Measurements from ENCODE around the gene DMXL1.

Gene DMXL1

GRCh38 chr5:119268387-119269060 lies 197.6 kb downstream of the DMXL1 start (continued):
- TF ChIP-seq ZFP69B (tag by site-specific recombination; IDR thresholded peaks at IDR 0.05) (peak; percentile 54; the same call in 1 of the 2 replicates), ZNF404 (tag by site-specific recombination; IDR thresholded peaks at IDR 0.05) (no peak), ZNF37A (tag by site-specific recombination; IDR thresholded peaks at IDR 0.05) (no peak), ZNF416 (tag by site-specific recombination; IDR thresholded peaks at IDR 0.05) (no peak), ZNF423 (tag by site-specific recombination; IDR thresholded peaks at IDR 0.05) (0 out of 2 replicates have a peak, but pooled peaks have one; percentile 46), BCL6B (tag by site-specific recombination; IDR thresholded peaks at IDR 0.05) (no peak), ZNF202 (tag by site-specific recombination; IDR thresholded peaks at IDR 0.05; ENCODE audit: borderline replicate concordance) (no peak), ZSCAN4 (tag by site-specific recombination; IDR thresholded peaks at IDR 0.05) (no peak), ZNF248 (tag by site-specific recombination; IDR thresholded peaks at IDR 0.05) (no peak), PBX3 (CRISPR knock-in tag; IDR thresholded peaks at IDR 0.05) (peak; percentile 92; the same call in 1 of the 2 replicates), ZNF214 (tag by site-specific recombination; IDR thresholded peaks at IDR 0.05; ENCODE audit: borderline replicate concordance) (no peak), GLIS2 (tag by site-specific recombination; IDR thresholded peaks at IDR 0.05) (peak; percentile 90), ZEB2 (tag by site-specific recombination; IDR thresholded peaks at IDR 0.05) (peak; percentile 73), ZNF645 (tag by site-specific recombination; IDR thresholded peaks at IDR 0.05) (no peak), KLF7 (tag by site-specific recombination; IDR thresholded peaks at IDR 0.05; ENCODE audit: borderline replicate concordance) (peak; percentile 95), ZNF830 (tag by site-specific recombination; IDR thresholded peaks at IDR 0.05; ENCODE audit: low read depth) (no peak), ZNF529 (tag by site-specific recombination; IDR thresholded peaks at IDR 0.05; ENCODE audit: insufficient replicate concordance) (no peak), ZNF174 (tag by site-specific recombination; IDR thresholded peaks at IDR 0.05) (no peak), GLI2 (tag by site-specific recombination; IDR thresholded peaks at IDR 0.05; ENCODE audit: borderline replicate concordance, low read depth) (no peak), SCRT1 (tag by site-specific recombination; IDR thresholded peaks at IDR 0.05; ENCODE audit: borderline replicate concordance) (no peak), ZBTB44 (tag by site-specific recombination; IDR thresholded peaks at IDR 0.05) (0 out of 2 replicates have a peak, but pooled peaks have one; percentile 4), PRDM4 (tag by site-specific recombination; IDR thresholded peaks at IDR 0.05) (no peak), ZBTB21 (tag by site-specific recombination; IDR thresholded peaks at IDR 0.05) (no peak), ZNF324 (tag by site-specific recombination; IDR thresholded peaks at IDR 0.05) (peak; percentile 33; the same call in 1 of the 2 replicates), YY2 (tag by site-specific recombination; IDR thresholded peaks at IDR 0.05) (no peak), ZNF654 (tag by site-specific recombination; IDR thresholded peaks at IDR 0.05; ENCODE audit: low read depth) (no peak), AEBP2 (tag by site-specific recombination; IDR thresholded peaks at IDR 0.05; ENCODE audit: borderline replicate concordance) (no peak), ZNF391 (tag by site-specific recombination; IDR thresholded peaks at IDR 0.05; ENCODE audit: borderline replicate concordance, low read depth) (no peak), ZNF580 (tag by site-specific recombination; IDR thresholded peaks at IDR 0.05) (no peak)

Data from HEK293 (cell line).